HepG2 (cell line): ENCODE data around the gene RABEP2. TPM values are rescaled to one million over a fixed set of nuclear protein-coding genes. Genes with fewer than 3 reads are reported as not detected.

Experiments
- AFF4 ChIP-seq: sonication (generic); formaldehyde crosslinking; IDR thresholded peaks from 2 replicates; pipeline ENCODE4 v1.4.0; 2020; ENCODE audit warnings: missing genetic modification reagents
- AHR ChIP-seq: IDR thresholded peaks from 2 replicates; pipeline ENCODE4 v1.6.1; 2018; ENCODE audit warnings: missing genetic modification reagents, missing compliant biosample characterization
- ATF3 ChIP-seq: sonication (generic); formaldehyde crosslinking; IDR thresholded peaks from 2 replicates; pipeline ENCODE4 v1.4.0; 2020; ENCODE audit warnings: missing genetic modification reagents
- BCL3 ChIP-seq: sonication (generic); formaldehyde crosslinking; IDR thresholded peaks from 2 replicates; pipeline ENCODE4 v1.5.1; 2020; ENCODE audit warnings: mild to moderate bottlenecking, missing genetic modification reagents, moderate library complexity
- CEBPB ChIP-seq: IDR thresholded peaks from 2 replicates; pipeline ENCODE4 v1.6.1; 2011; ENCODE audit warnings: low read depth, low read length, improper control_type of control experiment, borderline replicate concordance
- FOXJ3 ChIP-seq: sonication (generic); formaldehyde crosslinking; IDR thresholded peaks from 2 replicates; pipeline ENCODE4 v1.4.0; 2020; ENCODE audit warnings: missing genetic modification reagents, mild to moderate bottlenecking, borderline replicate concordance
- GATA4 ChIP-seq: sonication (generic); IDR thresholded peaks from 2 replicates; pipeline ENCODE4 v1.6.1; 2016; ENCODE audit warnings: antibody characterized with exemption, low read depth, borderline replicate concordance
- HDAC2 ChIP-seq: sonication (generic); formaldehyde crosslinking; IDR thresholded peaks from 2 replicates; pipeline ENCODE4 v1.4.0; 2020; ENCODE audit warnings: missing genetic modification reagents
- IRF2 ChIP-seq: IDR thresholded peaks from 2 replicates; pipeline ENCODE4 v1.6.1; 2018; ENCODE audit warnings: missing genetic modification reagents, missing compliant biosample characterization
- LCORL ChIP-seq, 2 experiments: fragments of 450-650 bp in 1 of 2; sonication (generic) in 1 of 2; formaldehyde crosslinking in 1 of 2; IDR thresholded peaks; 2 replicates each; pipeline versions ENCODE4 v1.5.0 to v1.6.1; 2017 to 2020; ENCODE audit warnings: antibody characterized with exemption in 1 of 2, missing genetic modification reagents in 1 of 2
- MIXL1 ChIP-seq: IDR thresholded peaks from 2 replicates; pipeline ENCODE4 v1.6.1; 2016
- MZF1 ChIP-seq: sonication (generic); formaldehyde crosslinking; IDR thresholded peaks from 2 replicates; pipeline ENCODE4 v1.8.1; 2023; ENCODE audit warnings: mild to moderate bottlenecking, missing genetic modification reagents, borderline replicate concordance
- NR2F2 ChIP-seq: IDR thresholded peaks from 2 replicates; pipeline ENCODE4 v1.6.1; 2012; ENCODE audit warnings: low read depth, inconsistent platforms, borderline replicate concordance
- POLR2AphosphoS2 ChIP-seq: IDR thresholded peaks from 2 replicates; pipeline ENCODE4 v1.6.1; 2011; ENCODE audit warnings: low read depth, low read length, improper control_type of control experiment
- POLR2G ChIP-seq: fragments of 200-400 bp; formaldehyde crosslinking; IDR thresholded peaks from 2 replicates; pipeline ENCODE4 v1.6.1; 2018; ENCODE audit warnings: mild to moderate bottlenecking, low read depth, low read length, moderate library complexity
- RFX1 ChIP-seq: fragments of 450-650 bp; IDR thresholded peaks from 2 replicates; pipeline ENCODE4 v1.6.1; 2017
- SRSF4 ChIP-seq: fragments of 200-400 bp; formaldehyde crosslinking; IDR thresholded peaks from one replicate; pipeline ENCODE4 v1.6.1; 2018; ENCODE audit warnings: mild to moderate bottlenecking, low read depth, low read length, moderate library complexity; ENCODE audit not compliant: poor library complexity, severe bottlenecking
- ZFAT ChIP-seq: sonication (generic); formaldehyde crosslinking; conservative IDR thresholded peaks from 2 replicates; pipeline ENCODE4 v1.8.1; 2023; ENCODE audit warnings: missing genetic modification reagents, inconsistent platforms
- ZFP37 ChIP-seq: sonication (generic); formaldehyde crosslinking; IDR thresholded peaks from 2 replicates; pipeline ENCODE4 v1.4.0; 2020; ENCODE audit warnings: missing genetic modification reagents, borderline replicate concordance
- ZNF333 ChIP-seq: sonication (generic); formaldehyde crosslinking; IDR thresholded peaks from 2 replicates; pipeline ENCODE4 v1.4.0; 2020; ENCODE audit warnings: mild to moderate bottlenecking, missing genetic modification reagents, borderline replicate concordance
- ZNF513 ChIP-seq: sonication (generic); formaldehyde crosslinking; conservative IDR thresholded peaks from 2 replicates; pipeline ENCODE4 v1.5.0; 2020; ENCODE audit warnings: missing genetic modification reagents
- ZNF557 ChIP-seq: sonication (generic); formaldehyde crosslinking; IDR thresholded peaks from 2 replicates; pipeline ENCODE4 v1.4.0; 2020; ENCODE audit warnings: missing genetic modification reagents
- ZNF567 ChIP-seq: sonication (generic); formaldehyde crosslinking; IDR thresholded peaks from 2 replicates; pipeline ENCODE4 v1.8.1; 2023; ENCODE audit warnings: mild to moderate bottlenecking, missing genetic modification reagents, borderline replicate concordance
- ZNF704 ChIP-seq: sonication (generic); formaldehyde crosslinking; IDR thresholded peaks from 2 replicates; pipeline ENCODE4 v1.8.1; 2023; ENCODE audit warnings: mild to moderate bottlenecking, inconsistent platforms, moderate library complexity, missing genetic modification reagents, borderline replicate concordance
- polyA plus RNA-seq, 8 experiments: library from polyadenylated mRNA; depleted of rRNA in 3 of 8; stranded (reverse) in 7 of 8; unstranded in 1 of 8; fragments of >200 nt; fragmentation: Illumina TruSeq in 4 of 8; extraction: Trizol in 4 of 8; gene quantifications; 2 replicates each; pipeline versions ENCODE4 v1.2.1 to v1.2.3, GENCODE V29; 2011 to 2016; ENCODE audit warnings: low read depth in 4 of 8, missing spikeins in 1 of 8, mixed read lengths in 1 of 8; ENCODE audit not compliant: insufficient read depth in 1 of 8
- total RNA-seq, 5 experiments: library from RNA; depleted of rRNA; stranded (reverse); fragments of >200 nt; fragmentation: Illumina TruSeq; extraction: Trizol; gene quantifications; 2 replicates each; pipeline ENCODE4 v1.2.3, GENCODE V29; 2016; ENCODE audit warnings: low read depth in 1 of 5

The RABEP2 gene
- total and polyA plus RNA-seq, 2 of the 13 experiments (the other 11 are each of a cell fraction or from before 2014, with no cell fraction given) = 10.8 to 18.4 TPM

- TF ChIP-seq ZNF704 (CRISPR knock-in tag) (no peak), AHR (no peak), SRSF4 (no peak), POLR2G (no peak), AFF4 (CRISPR knock-in tag) (no peak), POLR2AphosphoS2 (no peak), MZF1 (no peak), ZNF333 (CRISPR knock-in tag) (no peak), CEBPB (peak; percentile 77; the same call in 1 of the 2 replicates), BCL3 (no peak), IRF2 (CRISPR knock-in tag) (no peak), RFX1 (no peak), MIXL1 (CRISPR knock-in tag) (no peak), FOXJ3 (CRISPR knock-in tag) (peak; percentile 61; the same call in 1 of the 2 replicates), ZNF513 (CRISPR knock-in tag) (no peak), GATA4 (no peak), ZNF567 (CRISPR knock-in tag) (no peak), LCORL (IDR thresholded peaks at IDR 0.05) (no peak), LCORL (CRISPR knock-in tag; IDR thresholded peaks at IDR 0.05) (no peak), HDAC2 (CRISPR knock-in tag) (0 out of 2 replicates have a peak, but pooled peaks have one; percentile 17), ATF3 (CRISPR knock-in tag) (no peak), ZFP37 (CRISPR knock-in tag) (no peak), NR2F2 (no peak), ZFAT (CRISPR knock-in tag) (no peak), ZNF557 (CRISPR knock-in tag) (no peak)
These were observed 29.4 kb downstream of the RABEP2 start (continued) for GRCh38 chr16:28895609-28896008.
